Left forelimb (tissue), 1 donor: Measurements from ENCODE around the gene CADM1.

ENCODE experiments used
- DNase-seq: peaks from one replicate; pipeline ENCODE4 v3.0.0-alpha.2; 2018; ENCODE audit warnings: low spot score

Gene CADM1

GRCh38 chr11:115444542-115444941 is 59.7 kb downstream of the CADM1 start:
- no peak for DNase-seq

DNA sequence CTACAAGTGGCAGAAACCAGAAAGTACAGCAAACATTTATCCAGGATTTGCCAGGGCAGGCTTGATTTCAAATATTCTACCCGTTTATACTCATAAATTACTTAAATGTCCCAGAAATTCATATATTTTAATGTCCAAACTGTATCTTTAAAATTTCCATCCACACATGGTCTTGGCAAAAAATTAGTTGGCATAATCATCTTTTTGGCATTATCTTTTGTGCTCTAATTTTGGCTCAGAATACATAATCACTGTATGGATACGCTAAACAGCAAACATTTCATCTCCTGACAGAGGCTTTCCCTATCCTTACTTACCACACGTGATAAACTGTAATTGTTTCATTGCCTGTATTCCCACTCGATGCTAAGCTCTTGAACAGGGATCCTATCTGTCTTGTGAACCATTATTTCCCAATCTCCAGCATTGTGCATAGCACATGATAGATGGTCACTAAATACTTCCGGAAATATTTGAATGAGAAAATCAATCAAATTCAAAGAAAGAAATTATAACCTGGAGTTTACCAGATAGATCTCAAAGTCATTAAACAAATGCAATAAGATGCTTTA is 64.2 kb downstream of the CADM1 start:
- no peak for DNase-seq

- DNase-seq, result no peak
Observed at GRCh38 chr11:115439385-115439784, 64.8 kb downstream of the CADM1 start.

- no peak for DNase-seq
Observed at GRCh38 chr11:115437902-115438575, 66.2 kb downstream of the CADM1 start.

DNA sequence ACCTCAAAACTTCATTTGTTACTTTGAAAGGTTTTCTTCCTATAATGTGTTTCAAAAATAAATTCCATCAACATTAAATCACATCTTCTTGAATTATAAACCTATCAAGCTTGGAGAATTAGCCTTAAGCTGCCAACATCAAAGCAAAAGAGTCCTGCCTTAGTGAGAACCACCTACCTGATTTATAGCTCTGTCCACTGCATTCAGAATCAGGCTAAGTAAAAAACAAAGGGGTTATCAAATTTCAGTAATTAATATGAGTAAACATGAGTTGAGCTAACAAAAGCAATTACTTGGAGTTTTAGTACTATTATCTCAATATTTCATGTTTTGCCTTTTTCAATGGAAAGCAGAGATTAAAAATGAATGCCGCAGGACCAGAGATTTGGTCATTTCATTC is 73.9 kb downstream of the CADM1 start:
- DNase-seq, result no peak

- no peak for DNase-seq
Observed at GRCh38 chr11:115428306-115428705, 75.9 kb downstream of the CADM1 start.

- DNase-seq, result no peak
Observed at GRCh38 chr11:115425816-115426215, 78.4 kb downstream of the CADM1 start.

DNA sequence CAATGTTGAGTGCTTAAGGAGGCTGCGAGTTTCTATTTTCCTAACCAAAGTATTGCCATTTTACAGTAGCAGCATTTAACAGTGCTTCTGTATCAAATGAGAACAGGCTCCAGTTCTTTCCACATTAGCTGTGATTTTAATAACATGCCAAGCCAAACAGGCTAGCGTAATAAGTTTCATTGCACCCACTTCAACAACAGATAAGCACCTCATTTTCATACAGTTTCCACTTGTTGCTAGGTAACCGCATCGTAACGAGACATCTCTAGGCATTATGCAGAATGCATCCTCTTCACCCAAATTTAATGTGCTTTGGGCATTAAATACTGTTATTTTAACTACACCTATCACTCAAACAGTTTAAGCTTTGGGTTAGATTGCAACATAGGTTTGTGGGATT is 79.0 kb downstream of the CADM1 start:
- DNase-seq, result no peak

DNA sequence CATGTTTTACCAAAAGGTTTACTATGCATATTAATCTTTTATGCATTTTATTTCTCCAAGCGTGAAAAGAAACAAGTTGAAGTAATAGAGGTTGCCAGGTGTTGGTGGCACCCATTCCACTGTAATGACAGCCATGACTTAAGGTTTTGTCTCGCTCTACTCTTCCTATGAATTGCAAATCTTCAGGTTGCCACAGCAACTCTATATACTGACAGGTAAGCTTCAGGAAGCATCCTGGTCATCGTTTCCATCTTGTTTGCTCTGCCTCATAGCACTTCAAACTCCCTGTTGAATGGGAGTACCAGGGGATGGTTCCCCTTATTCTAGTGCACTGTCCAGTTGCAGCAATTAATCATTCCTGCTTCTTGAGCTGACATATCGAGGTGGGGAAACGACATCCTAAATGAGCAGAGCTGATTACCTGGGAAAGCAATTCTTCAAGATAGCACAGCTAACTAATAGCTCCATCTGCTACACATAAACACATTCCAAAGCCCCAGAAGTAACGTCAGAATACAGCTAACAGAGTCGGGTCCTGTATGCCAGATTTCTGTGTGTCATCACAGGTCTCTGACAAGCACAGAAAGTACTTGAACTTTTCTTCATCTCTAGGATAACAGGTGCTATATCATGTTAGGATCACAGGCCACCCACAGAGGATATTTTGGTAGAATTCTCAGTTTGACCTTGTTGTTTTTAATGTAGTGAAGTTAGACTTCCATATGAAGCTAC is 80.3 kb downstream of the CADM1 start:
- no peak for DNase-seq

GRCh38 chr11:115421992-115422689 is 82.1 kb downstream of the CADM1 start:
- no peak for DNase-seq

GRCh38 chr11:115421352-115421991 is 82.7 kb downstream of the CADM1 start:
- no peak for DNase-seq

DNA sequence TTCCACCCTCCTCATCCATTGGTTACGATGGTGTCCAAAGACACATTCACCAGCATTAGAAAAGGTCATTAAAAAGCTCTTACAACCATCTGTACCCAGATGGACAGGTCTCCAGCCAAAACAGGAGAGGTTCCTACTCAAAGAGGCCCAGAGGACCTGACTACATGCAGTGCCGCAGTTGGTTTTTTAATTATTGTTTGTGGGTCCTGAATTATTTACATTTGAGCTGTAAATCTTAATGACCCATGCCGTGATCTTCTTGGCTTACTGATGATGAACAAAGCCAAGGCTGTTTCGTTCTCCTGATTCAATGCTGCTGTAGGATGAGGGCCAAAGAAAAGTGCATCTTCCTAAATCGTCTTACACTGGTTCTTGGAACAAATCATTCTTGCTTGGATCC is 83.7 kb downstream of the CADM1 start:
- DNase-seq, result no peak

- no peak for DNase-seq
Observed at GRCh38 chr11:115418626-115419025, 85.6 kb downstream of the CADM1 start.

- DNase-seq, result no peak
Observed at GRCh38 chr11:115418081-115418480, 86.1 kb downstream of the CADM1 start.

- no peak for DNase-seq
Observed at GRCh38 chr11:115411120-115411519, 93.1 kb downstream of the CADM1 start.

GRCh38 chr11:115409691-115410220 is 94.5 kb downstream of the CADM1 start:
- DNase-seq, result no peak

- no peak for DNase-seq
Observed at GRCh38 chr11:115409116-115409670, 95.0 kb downstream of the CADM1 start.

DNA sequence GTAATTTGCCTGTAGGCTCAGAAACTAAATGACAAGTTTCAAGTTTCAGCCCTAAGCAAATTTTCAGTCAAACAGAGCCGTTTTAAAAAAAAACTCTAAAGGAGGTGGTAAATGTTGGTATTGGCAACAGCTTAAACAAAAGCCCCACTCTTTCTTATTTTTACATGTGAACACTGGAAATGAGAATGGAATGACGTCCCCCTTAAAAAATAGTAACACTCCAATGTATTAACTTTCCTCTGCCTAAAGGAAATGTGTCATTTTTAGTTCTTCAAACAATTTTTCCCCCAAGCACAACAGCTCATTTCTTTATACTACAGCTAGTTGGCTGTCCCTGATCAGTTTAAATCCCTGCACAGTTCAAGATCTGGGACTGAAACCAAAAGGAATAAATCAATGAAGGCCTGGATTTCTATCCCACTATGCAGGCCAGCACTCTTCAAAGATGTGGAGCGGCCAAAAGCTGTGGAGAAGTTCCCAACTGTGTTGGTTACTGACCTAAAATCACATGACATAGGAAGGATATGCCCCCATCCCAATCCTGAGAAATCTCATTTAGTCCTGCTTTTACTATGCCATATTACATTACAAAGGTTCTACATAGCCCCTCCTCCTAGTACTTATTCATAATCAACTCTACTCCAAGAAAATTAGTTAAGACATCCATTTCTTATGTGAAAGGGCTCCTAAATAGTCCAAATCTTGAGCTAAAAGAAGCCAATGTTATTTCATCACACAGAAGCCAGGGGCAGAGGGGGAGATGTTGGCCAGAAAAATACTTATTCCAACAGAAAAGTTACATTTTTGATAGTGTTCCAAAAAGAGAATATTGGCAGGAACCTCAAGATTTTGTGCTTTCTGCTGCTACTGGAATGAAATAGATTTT is 95.9 kb downstream of the CADM1 start:
- DNase-seq, result no peak

DNA sequence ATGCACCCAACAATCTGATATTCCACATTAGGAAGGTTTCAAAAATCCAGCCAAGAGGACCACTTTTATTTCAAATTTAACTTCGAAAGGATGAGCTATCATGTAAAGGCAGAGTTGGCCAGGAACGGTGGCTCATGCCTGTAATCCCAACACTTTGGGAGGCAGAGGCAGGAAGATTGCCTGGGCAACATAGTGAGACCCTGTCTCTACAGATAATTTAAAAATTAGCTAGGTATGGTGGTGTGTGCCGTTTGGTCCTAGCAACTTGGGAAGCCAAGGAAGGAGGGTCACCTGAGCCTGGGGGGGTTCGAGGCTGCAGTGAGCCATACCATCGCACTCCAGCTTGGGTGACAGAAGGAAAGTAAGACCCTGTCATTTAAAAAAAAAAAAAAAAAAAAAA is 96.7 kb downstream of the CADM1 start:
- DNase-seq, result no peak

- no peak for DNase-seq
Observed at GRCh38 chr11:115406404-115406803, 97.8 kb downstream of the CADM1 start.
